ENCODE data around the gene TTC13.
"Not testable (repeated sequence)": the region's sequence is repeated elsewhere in the genome, so short reads cannot be mapped to it uniquely, and the experiment has no call there.

Gene TTC13

DNA sequence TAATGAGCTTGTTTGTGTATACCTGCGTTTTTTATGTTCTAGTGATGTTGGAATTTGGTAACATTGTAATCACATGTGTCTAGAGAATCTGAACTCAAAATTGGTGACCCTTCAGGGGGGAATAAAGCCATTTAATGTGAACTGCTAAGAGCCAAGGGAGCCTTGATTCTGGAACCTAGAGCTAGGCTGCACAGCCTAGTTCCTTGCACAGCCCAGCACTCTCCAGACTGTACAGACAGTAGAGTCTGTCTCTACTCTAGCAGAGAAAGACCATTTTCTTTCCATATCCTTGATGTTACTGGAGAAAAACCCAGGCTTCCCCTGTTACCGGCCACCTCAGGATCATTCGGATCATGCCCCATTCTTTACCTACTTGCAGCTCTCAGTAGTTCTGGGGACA, 8.8 kb upstream of the TTC13 start:
- H3K27ac ChIP-seq (ENCODE audit: low read depth, low read length) = no peak overlapping the region
- 95% methylated on average over 3 of the region's 3 CpGs for WGBS
- peaks cover 22% of the 10 kb centered on the region; the same call in 1 of the 2 replicates for H3K36me3 ChIP-seq (ENCODE audit: insufficient read depth, low read length)
- H3K4me3 ChIP-seq (ENCODE audit: low read length) = no peak overlapping the region
- peaks cover 56% of the 10 kb centered on the region for H3K27me3 ChIP-seq (ENCODE audit: insufficient read depth, low read length)
- H3K9ac ChIP-seq (ENCODE audit: low read depth, low read length) = no peak overlapping the region
- no peaks in the 10 kb centered on the region for H3K9me3 ChIP-seq (ENCODE audit: insufficient read depth, low read depth, low read length)
- peaks cover 8% of the 10 kb centered on the region for H3K4me1 ChIP-seq (ENCODE audit: insufficient read depth, low read length)

DNA sequence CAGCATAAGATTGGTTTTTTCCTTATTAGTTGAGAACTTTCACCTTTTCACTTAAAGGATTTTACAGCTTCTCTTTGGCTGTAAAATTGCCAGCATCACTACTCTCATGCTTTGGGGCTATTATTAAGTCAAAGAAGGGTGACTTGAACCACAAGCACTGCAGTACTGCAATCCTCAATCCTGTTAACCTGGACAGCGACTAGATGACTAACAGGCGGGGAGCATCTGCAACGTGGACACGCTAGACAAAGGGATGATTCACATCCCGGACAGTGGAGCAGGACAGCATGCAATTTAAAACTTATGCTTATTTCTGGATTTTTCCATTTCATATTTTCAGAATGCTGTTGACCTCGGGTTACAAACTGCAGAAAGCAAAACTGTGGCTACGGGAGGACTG, 8.3 kb upstream of the TTC13 start:
- peaks cover 17% of the 10 kb centered on the region; the same call in 1 of the 2 replicates for H3K36me3 ChIP-seq (ENCODE audit: insufficient read depth, low read length)
- peaks cover 8% of the 10 kb centered on the region for H3K4me1 ChIP-seq (ENCODE audit: insufficient read depth, low read length)
- H3K4me3 ChIP-seq (ENCODE audit: low read length) = no peak overlapping the region
- no peak overlapping the region for H3K27ac ChIP-seq (ENCODE audit: low read depth, low read length)
- 94% methylated on average over 7 of the region's 7 CpGs for WGBS
- no peak overlapping the region for H3K9ac ChIP-seq (ENCODE audit: low read depth, low read length)
- peaks cover 61% of the 10 kb centered on the region for H3K27me3 ChIP-seq (ENCODE audit: insufficient read depth, low read length)
- no peaks in the 10 kb centered on the region for H3K9me3 ChIP-seq (ENCODE audit: insufficient read depth, low read depth, low read length)

DNA sequence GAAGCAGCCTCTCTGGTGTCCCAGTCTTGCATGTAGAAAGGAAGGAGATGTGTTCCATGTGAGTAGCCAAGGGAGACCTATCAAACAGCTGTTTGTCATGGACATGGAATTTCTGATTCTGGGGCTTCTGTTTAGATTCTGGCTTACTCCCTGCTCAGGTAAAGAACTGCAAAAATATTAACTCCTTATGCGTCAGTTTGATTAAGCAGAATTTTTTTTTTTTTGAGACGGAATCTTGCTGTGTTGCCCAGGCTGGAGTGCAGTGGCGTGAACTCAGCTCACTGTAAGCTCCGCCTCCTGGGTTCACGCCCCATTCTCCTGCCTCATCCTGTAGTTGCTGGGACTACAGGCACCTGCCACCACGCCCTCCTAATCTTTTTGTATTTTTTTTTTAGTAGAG, 7.0 kb upstream of the TTC13 start:
- H3K27me3 ChIP-seq (ENCODE audit: insufficient read depth, low read length) = peaks cover 70% of the 10 kb centered on the region
- peaks cover 9% of the 10 kb centered on the region; the same call in 1 of the 2 replicates for H3K36me3 ChIP-seq (ENCODE audit: insufficient read depth, low read length)
- H3K9me3 ChIP-seq (ENCODE audit: insufficient read depth, low read depth, low read length) = no peaks in the 10 kb centered on the region
- H3K27ac ChIP-seq (ENCODE audit: low read depth, low read length) = no peak overlapping the region
- 91% methylated on average over 6 of the region's 6 CpGs for WGBS
- H3K9ac ChIP-seq (ENCODE audit: low read depth, low read length) = no peak overlapping the region
- H3K4me3 ChIP-seq (ENCODE audit: low read length) = no peak overlapping the region
- H3K4me1 ChIP-seq (ENCODE audit: insufficient read depth, low read length) = peaks cover 8% of the 10 kb centered on the region

DNA sequence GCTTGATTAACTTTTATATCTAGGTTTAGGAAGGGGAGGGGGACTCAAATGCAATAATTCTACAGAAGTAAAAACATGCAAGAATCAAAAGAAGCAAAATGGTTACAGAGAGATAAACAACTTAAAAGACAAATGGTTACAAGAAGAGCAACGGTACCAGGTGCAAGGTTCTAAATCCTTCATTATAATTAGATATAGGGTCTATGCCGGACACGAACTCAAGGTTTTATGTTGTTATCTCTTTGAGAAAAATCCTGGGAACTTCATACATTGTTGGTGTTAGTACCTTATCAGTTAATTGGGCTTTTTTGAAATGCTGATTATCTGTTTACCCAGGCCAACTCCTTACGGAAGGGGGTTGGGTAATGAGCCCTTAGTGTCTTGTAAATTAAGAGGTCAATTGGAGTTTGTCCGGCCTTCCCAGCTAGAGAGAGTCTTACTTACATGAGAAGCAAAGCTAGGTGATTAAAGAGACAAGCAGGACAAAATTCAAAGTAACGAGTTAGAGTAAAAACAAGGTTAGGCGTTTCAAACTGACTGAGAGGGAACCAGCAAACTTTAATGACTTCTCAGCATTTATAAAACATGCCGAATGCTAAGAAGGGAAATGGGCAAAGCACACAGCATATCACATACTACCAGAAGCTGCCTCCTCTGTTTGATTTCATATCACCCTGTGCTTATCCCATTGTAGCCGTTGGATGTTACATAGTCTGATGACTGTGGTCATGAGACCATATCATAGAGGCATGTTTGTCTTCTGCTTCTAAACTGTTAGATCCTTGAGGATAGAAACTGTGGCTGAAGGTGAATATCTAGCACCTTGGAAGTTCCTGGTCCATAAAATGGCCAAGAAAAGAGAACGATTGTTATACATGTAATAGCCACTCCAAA, 6.2 kb upstream of the TTC13 start:
- peaks cover 72% of the 10 kb centered on the region for H3K27me3 ChIP-seq (ENCODE audit: insufficient read depth, low read length)
- not testable (repeated sequence) for H3K9ac ChIP-seq (ENCODE audit: low read depth, low read length); H3K36me3 ChIP-seq (ENCODE audit: insufficient read depth, low read length); H3K9me3 ChIP-seq (ENCODE audit: insufficient read depth, low read depth, low read length); H3K4me1 ChIP-seq (ENCODE audit: insufficient read depth, low read length); H3K27ac ChIP-seq (ENCODE audit: low read depth, low read length)
- H3K4me3 ChIP-seq (ENCODE audit: low read length) = peak overlapping the region; percentile 15
- WGBS = 15% methylated on average over 9 of the region's 10 CpGs

DNA sequence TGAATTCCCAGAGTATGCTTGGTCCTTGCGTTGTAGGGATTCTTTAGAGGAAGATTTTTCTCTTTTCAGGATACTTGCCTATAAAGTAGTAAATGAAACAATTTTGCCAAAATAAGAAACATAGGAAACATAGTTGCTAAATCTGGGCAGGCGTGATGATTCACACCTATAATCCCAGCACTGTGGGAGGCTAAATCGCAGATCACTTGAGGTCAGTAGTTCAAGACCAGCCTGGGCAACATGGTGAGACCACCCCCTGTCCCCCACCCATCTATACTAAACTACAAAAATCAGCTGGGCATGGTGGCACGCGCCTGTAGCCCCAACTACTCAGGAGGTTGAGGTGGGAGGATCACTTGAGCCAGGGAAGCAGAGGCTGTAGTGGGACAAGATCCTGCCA, 5.2 kb upstream of the TTC13 start:
- WGBS = 78% methylated on average over 5 of the region's 5 CpGs
- Histone ChIP-seq H3K9me3 (ENCODE audit: insufficient read depth, low read depth, low read length) (no peaks in the 10 kb centered on the region), H3K27me3 (ENCODE audit: insufficient read depth, low read length) (peaks cover 72% of the 10 kb centered on the region), H3K36me3 (ENCODE audit: insufficient read depth, low read length) (peaks cover 4% of the 10 kb centered on the region; the same call in 1 of the 2 replicates), H3K27ac (ENCODE audit: low read depth, low read length) (no peak overlapping the region), H3K4me1 (ENCODE audit: insufficient read depth, low read length) (peaks cover 12% of the 10 kb centered on the region), H3K4me3 (ENCODE audit: low read length) (no peak overlapping the region), H3K9ac (ENCODE audit: low read depth, low read length) (no peak overlapping the region)

DNA sequence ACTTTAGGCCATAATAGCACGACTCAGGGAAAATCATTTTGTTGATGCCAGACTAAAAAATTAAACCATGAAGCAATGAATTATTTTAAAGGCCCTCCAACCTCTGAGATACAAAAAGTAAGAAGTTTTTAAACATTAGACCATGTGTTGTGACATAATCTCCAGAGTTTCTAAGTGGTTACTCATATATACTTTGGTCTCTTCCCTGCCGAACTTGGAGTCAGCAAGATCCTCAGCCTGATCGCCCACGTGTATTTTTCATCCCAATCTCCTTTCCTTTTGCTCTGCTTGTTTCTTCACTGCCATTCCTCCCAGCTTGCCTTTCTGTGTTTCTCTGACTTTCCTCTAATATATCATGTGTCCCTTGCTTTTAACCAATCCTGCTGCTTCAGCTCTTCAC, 4.0 kb upstream of the TTC13 start:
- Histone ChIP-seq H3K4me3 (ENCODE audit: low read length) (no peak overlapping the region), H3K36me3 (ENCODE audit: insufficient read depth, low read length) (no peaks in the 10 kb centered on the region), H3K27ac (ENCODE audit: low read depth, low read length) (no peak overlapping the region), H3K4me1 (ENCODE audit: insufficient read depth, low read length) (peaks cover 14% of the 10 kb centered on the region), H3K27me3 (ENCODE audit: insufficient read depth, low read length) (peaks cover 68% of the 10 kb centered on the region), H3K9me3 (ENCODE audit: insufficient read depth, low read depth, low read length) (no peaks in the 10 kb centered on the region), H3K9ac (ENCODE audit: low read depth, low read length) (no peak overlapping the region)
- 87% methylated on average over 4 of the region's 4 CpGs for WGBS

DNA sequence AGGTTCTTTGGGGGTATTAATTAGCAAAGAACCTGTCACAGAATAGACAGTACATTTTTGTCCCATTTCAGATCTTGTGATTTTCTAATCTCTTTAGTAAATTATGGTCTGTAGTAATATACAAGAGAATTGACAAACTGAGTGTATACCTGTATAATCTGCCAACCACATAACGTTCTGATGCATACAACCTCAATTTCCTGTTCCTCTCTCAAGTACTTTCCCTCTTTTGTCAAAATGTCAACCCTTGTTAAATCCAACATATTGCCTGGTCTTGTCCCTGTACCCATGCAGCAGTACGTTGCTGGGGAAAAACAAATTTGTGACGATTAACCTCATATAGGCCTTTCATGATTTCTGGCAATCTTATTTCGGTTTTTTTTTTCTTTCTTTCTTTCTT, 1.3 kb upstream of the TTC13 start:
- 95% methylated on average over 4 of the region's 4 CpGs for WGBS
- Histone ChIP-seq H3K9me3 (ENCODE audit: insufficient read depth, low read depth, low read length) (no peaks in the 10 kb centered on the region), H3K4me3 (ENCODE audit: low read length) (peak overlapping the region; percentile 84), H3K27me3 (ENCODE audit: insufficient read depth, low read length) (peaks cover 45% of the 10 kb centered on the region), H3K36me3 (ENCODE audit: insufficient read depth, low read length) (peaks cover 4% of the 10 kb centered on the region; the same call in 1 of the 2 replicates), H3K9ac (ENCODE audit: low read depth, low read length) (no peak overlapping the region), H3K4me1 (ENCODE audit: insufficient read depth, low read length) (peaks cover 9% of the 10 kb centered on the region), H3K27ac (ENCODE audit: low read depth, low read length) (no peak overlapping the region)

DNA sequence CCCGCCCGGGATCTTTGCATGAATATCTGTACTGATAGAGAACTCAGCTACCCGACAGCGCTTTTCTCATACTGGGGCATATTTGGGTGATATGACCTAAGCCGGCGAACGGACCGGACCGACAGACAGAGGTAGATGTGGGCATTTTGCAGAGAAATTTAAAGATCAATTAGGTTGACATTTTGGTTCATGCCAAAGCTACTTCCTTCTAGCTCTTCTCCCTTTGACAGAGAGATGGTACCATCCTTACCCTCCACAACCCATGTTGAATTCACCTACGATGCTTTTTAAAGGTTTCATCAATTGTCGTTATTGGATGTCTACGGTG, 692 bp upstream of the TTC13 start:
- Histone ChIP-seq H3K4me1 (ENCODE audit: insufficient read depth, low read length) (peaks cover 7% of the 10 kb centered on the region; the same call in 1 of the 2 replicates), H3K4me3 (ENCODE audit: low read length) (peak overlapping the region; percentile 84), H3K27me3 (ENCODE audit: insufficient read depth, low read length) (peaks cover 39% of the 10 kb centered on the region), H3K36me3 (ENCODE audit: insufficient read depth, low read length) (peaks cover 4% of the 10 kb centered on the region; the same call in 1 of the 2 replicates), H3K9me3 (ENCODE audit: insufficient read depth, low read depth, low read length) (no peaks in the 10 kb centered on the region), H3K9ac (ENCODE audit: low read depth, low read length) (peak overlapping the region; percentile 61; the same call in 1 of the 2 replicates), H3K27ac (ENCODE audit: low read depth, low read length) (no peak overlapping the region)
- WGBS = 15% methylated on average over 12 of the region's 12 CpGs

DNA sequence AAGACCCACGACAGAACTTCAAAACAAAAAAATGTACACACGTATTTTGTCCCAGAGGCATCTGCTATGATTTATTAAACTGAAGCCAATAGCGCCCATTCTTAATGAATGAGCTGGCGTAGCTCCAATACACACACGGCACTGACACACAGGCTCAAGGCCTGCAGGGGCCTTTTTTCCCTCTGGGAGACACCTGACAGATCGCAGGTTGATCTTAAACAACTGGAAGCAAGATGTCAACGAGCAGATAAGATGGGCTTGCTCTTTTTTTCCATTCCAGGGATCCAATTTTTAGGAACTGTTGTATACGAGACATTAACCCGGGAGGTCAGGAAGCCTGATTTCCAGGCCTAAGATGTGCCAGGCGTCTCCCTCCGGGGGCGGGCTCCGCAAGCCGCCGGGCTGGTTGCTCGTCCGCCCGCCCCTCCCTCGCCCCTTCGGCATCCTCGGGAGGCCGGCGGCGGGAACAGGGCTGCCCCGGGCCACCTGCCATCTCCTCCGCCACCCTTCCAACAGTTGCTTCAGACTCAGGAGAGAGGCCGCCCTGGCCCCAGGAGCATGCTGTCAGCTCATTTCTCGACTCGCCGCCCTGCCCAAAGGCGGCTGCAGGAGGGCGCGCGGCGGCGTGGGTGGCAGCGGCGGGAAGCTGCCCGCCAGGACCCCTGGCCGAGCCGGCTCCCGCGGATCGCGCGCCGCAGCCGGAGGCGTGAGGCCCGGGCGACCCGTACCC, 735 bp downstream of the TTC13 start:
- Histone ChIP-seq H3K4me1 (ENCODE audit: insufficient read depth, low read length) (peaks cover 7% of the 10 kb centered on the region; the same call in 1 of the 2 replicates), H3K27ac (ENCODE audit: low read depth, low read length) (no peak overlapping the region), H3K27me3 (ENCODE audit: insufficient read depth, low read length) (peaks cover 25% of the 10 kb centered on the region), H3K4me3 (ENCODE audit: low read length) (peak overlapping the region; percentile 84), H3K36me3 (ENCODE audit: insufficient read depth, low read length) (peaks cover 4% of the 10 kb centered on the region; the same call in 1 of the 2 replicates), H3K9ac (ENCODE audit: low read depth, low read length) (peak overlapping the region; percentile 52), H3K9me3 (ENCODE audit: insufficient read depth, low read depth, low read length) (no peaks in the 10 kb centered on the region)
- WGBS = 8% methylated on average over 52 of the region's 52 CpGs

DNA sequence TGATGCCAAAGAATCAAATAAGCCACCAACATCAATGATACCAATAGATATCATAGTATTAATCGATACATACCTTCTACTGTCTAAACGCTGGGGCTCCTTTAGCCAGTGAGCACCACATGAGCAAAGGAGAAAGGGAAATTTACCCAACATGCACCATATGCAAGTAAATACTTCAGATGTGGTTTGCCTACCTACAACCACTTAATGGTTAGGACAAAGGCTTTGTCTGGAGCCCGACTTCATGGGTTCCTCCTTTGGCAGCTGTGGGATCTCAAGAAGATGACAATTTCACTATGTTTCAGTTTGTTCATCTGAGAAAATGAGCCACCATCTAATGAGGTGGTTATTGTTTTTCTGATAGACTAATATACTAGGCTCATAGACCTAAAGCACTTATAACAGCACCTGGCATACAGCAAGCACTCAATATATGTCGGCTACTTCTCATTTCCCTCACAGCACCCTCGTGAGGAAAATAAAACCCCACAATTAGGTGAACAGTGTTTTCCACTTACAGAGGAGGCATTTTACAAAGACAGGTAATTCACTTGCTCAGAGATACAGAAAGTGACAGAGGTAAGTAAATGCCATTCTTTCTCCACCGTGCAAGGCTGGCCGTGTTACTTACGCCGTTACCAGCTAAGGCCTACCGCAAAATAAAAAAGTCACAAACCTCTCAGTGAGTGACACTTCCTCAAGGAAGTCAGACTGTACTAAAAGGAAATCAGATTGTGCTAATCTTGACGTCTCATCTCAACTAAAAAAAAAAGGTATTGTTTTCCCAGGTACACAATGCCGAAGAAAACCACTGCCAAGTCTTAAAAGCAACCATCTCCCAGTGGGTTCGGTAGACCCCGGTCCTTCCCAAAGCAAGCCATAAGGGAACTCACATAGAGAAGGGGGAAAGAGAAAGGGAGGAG, 1.6 kb downstream of the TTC13 start:
- Histone ChIP-seq H3K4me1 (ENCODE audit: insufficient read depth, low read length) (peaks cover 7% of the 10 kb centered on the region; the same call in 1 of the 2 replicates), H3K36me3 (ENCODE audit: insufficient read depth, low read length) (peaks cover 4% of the 10 kb centered on the region; the same call in 1 of the 2 replicates), H3K9me3 (ENCODE audit: insufficient read depth, low read depth, low read length) (no peaks in the 10 kb centered on the region), H3K27me3 (ENCODE audit: insufficient read depth, low read length) (peaks cover 17% of the 10 kb centered on the region), H3K4me3 (ENCODE audit: low read length) (peak overlapping the region; percentile 84), H3K9ac (ENCODE audit: low read depth, low read length) (no peak overlapping the region), H3K27ac (ENCODE audit: low read depth, low read length) (no peak overlapping the region)
- WGBS = 91% methylated on average over 14 of the region's 14 CpGs
